Panc1 (cell line): ENCODE measurements around the gene NMRK2. TPM values are rescaled to one million over a fixed set of nuclear protein-coding genes. Genes with fewer than 3 reads are reported as not detected.

ENCODE experiments used
- ATAC-seq: fragments of 200-7000 bp; cut with Tn5 transposase; 2 replicates; pipeline ENCODE4 v1.9.1; 2020; ENCODE audit warnings: mild to moderate bottlenecking, moderate library complexity
- BruUV-seq: library from RNA; stranded (reverse); fragments of 400-500 nt; replicated peaks from 2 replicates; lab custom pipeline; 2021; lab: Mats Ljungman, UMichigan
- CTCF ChIA-PET: fragments of 300-600 bp; sonication (Branson Sonifier 250); formaldehyde crosslinking; loops from one replicate; lab custom pipeline; 2022; ENCODE audit warnings: antibody characterized with exemption; lab: Charles Lee
- POLR2A ChIA-PET: fragments of 300-600 bp; sonication (Branson Sonifier 250); formaldehyde crosslinking; loops from one replicate; lab custom pipeline; 2022; ENCODE audit warnings: antibody characterized with exemption; lab: Charles Lee
- DNase-seq: peaks from one replicate; pipeline ENCODE4 v3.0.0-alpha.2; 2010; ENCODE audit warnings: low read depth, low spot score
- H3K27ac ChIP-seq: 2 replicates; pipeline ENCODE4 v1.5.1; 2011; ENCODE audit warnings: mild to moderate bottlenecking, low read length, inconsistent platforms
- H3K27me3 ChIP-seq: fragments of 200-500 bp; sonication (Bioruptor generic); 2 replicates; pipeline ENCODE4 v1.6.0; 2014; ENCODE audit warnings: low read length, inconsistent platforms; ENCODE audit not compliant: control insufficient read depth, insufficient read depth
- H3K36me3 ChIP-seq: fragments of 200-500 bp; sonication (Bioruptor generic); 2 replicates; pipeline ENCODE4 v1.5.1; 2014; ENCODE audit warnings: inconsistent platforms, mild to moderate bottlenecking, low read length, moderate library complexity; ENCODE audit not compliant: control insufficient read depth, insufficient read depth
- H3K4me1 ChIP-seq: 2 replicates; pipeline ENCODE4 v1.5.1; 2011; ENCODE audit warnings: inconsistent platforms, mild to moderate bottlenecking, low read length, moderate library complexity; ENCODE audit not compliant: control insufficient read depth, insufficient read depth
- H3K4me3 ChIP-seq, 2 experiments: 2 replicates each; pipeline ENCODE4 v1.5.1; 2011 to 2012; ENCODE audit warnings: low read depth in 2 of 2, low read length in 2 of 2, mild to moderate bottlenecking in 2 of 2, inconsistent platforms in 1 of 2, moderate library complexity in 1 of 2
- H3K9me3 ChIP-seq: fragments of 200-500 bp; sonication (Bioruptor generic); 2 replicates; pipeline ENCODE4 v1.5.1; 2014; ENCODE audit warnings: low read depth, mild to moderate bottlenecking, inconsistent platforms, low read length, moderate library complexity; ENCODE audit not compliant: control insufficient read depth, insufficient read depth
- CTCF ChIP-seq: fragments of 450-650 bp; IDR thresholded peaks from 2 replicates; pipeline ENCODE4 v1.5.1; 2017; ENCODE audit warnings: mild to moderate bottlenecking
- POLR2AphosphoS5 ChIP-seq: IDR thresholded peaks from 2 replicates; pipeline ENCODE4 v1.6.1; 2012; ENCODE audit warnings: mild to moderate bottlenecking, low read depth, low read length, moderate library complexity
- REST ChIP-seq, 2 experiments: IDR thresholded peaks; 2 replicates each; pipeline ENCODE4 v1.6.1; 2011 to 2012; ENCODE audit warnings: low read depth in 2 of 2, control low read depth in 1 of 2, low read length in 1 of 2, mild to moderate bottlenecking in 1 of 2, moderate library complexity in 1 of 2; ENCODE audit not compliant: insufficient read depth in 1 of 2
- SIN3A ChIP-seq: IDR thresholded peaks from 2 replicates; pipeline ENCODE4 v1.6.1; 2012; ENCODE audit warnings: low read depth, mild to moderate bottlenecking, low read length, moderate library complexity, borderline replicate concordance; ENCODE audit not compliant: insufficient read depth
- TCF7L2 ChIP-seq: IDR thresholded peaks from 2 replicates; pipeline ENCODE4 v1.6.1; 2011; ENCODE audit warnings: mild to moderate bottlenecking, low read depth, low read length, inconsistent platforms
- in situ Hi-C: cut with HindIII; loops from 2 replicates; pipeline ENCODE4 v1.10.0; 2016; ENCODE audit warnings: low sequenced_read_pairs, low pct_unique_long_range_greater_than_20kb
- intact Hi-C: fragments of 100-400 bp; cut with micrococcal nuclease; formaldehyde crosslinking; loops from one replicate; pipeline ENCODE4 v1.10.0; 2022; ENCODE audit not compliant: unreplicated experiment
- total RNA-seq: library from RNA; stranded (reverse); gene quantifications from one replicate; pipeline ENCODE4 v1.2.1, GENCODE V29; 2021; ENCODE audit not compliant: unreplicated experiment

Gene NMRK2
- total RNA-seq, 1 experiment from 2014 or later, result 0.21 TPM

GRCh38 chr19:3979674-3980352, 46.9 kb downstream of the NMRK2 start:
- in situ Hi-C loops, result no loop called here
- ChIA-PET POLR2A (no interaction called here), CTCF (no interaction called here)
- Histone ChIP-seq H3K27me3 (no peaks in the 10 kb centered on the region), H3K4me1 (no peaks in the 10 kb centered on the region; the same call in none of the 2 replicates), H3K36me3 (peaks cover 42% of the 10 kb centered on the region), H3K9me3 (no peaks in the 10 kb centered on the region), H3K4me3 (no peak overlapping the region), H3K27ac (no peak overlapping the region)
- BruUV-seq, result no TSS peak
- ATAC-seq (0 out of 2 replicates have a peak, but pooled peaks have one; percentile 6), DNase-seq (no peak)
- intact Hi-C loops, result loop anchor here (10.0 kb wide), 1 partner anchor 225 kb away; no protein-coding TSS in a partner anchor
- TF ChIP-seq REST (IDR thresholded peaks at IDR 0.05; ENCODE audit: insufficient read depth in 1 of 2, low read depth in 2 of 2, low read length in 1 of 2) (peak in 1 of 2 experiments; percentile 47; a peak in 1 of 4 replicates), POLR2AphosphoS5 (no peak)

- no peak for ATAC-seq
- ChIA-PET CTCF (no interaction called here), POLR2A (interaction anchor here (0.6 kb wide), 1 partner anchor 258 kb away, joined by 7 read pairs; no protein-coding TSS in a partner anchor)
- DNase-seq, result no peak
- Histone ChIP-seq H3K4me3 (no peak overlapping the region), H3K36me3 (peaks cover 42% of the 10 kb centered on the region), H3K4me1 (no peaks in the 10 kb centered on the region; the same call in none of the 2 replicates), H3K27me3 (no peaks in the 10 kb centered on the region), H3K9me3 (no peaks in the 10 kb centered on the region), H3K27ac (no peak overlapping the region)
- in situ Hi-C loops (no loop called here), intact Hi-C loops (loop anchor here (10.0 kb wide), 1 partner anchor 224 kb away; no protein-coding TSS in a partner anchor)
- no peak for TF ChIP-seq SIN3A
- TF ChIP-seq CTCF, result no peak
- no peak for TF ChIP-seq REST (IDR thresholded peaks at IDR 0.05; ENCODE audit: insufficient read depth in 1 of 2, low read depth in 2 of 2, low read length in 1 of 2)
- TF ChIP-seq POLR2AphosphoS5, result no peak
- TF ChIP-seq TCF7L2, result no peak
- TSS peak; percentile 2 for BruUV-seq
Measured at GRCh38 chr19:3980353-3981251, 47.7 kb downstream of the NMRK2 start.
